ENCODE results near the gene KCNMB4. TPM values are rescaled to one million over a fixed set of nuclear protein-coding genes. Genes with fewer than 3 reads are reported as not detected.

KCNMB4 gene
- total and polyA plus RNA-seq, 7 donors: 0.69 to 6.4 (median 4.7) TPM

- no peak for DNase-seq
- 91 to 92% methylated on average over 3 of the region's 3 CpGs for WGBS, 2 donors
- no peaks in the 10 kb centered on the region for H3K36me3 ChIP-seq
- H3K4me3 ChIP-seq: no peak overlapping the region
- no peaks in the 10 kb centered on the region for H3K27me3 ChIP-seq
- intact Hi-C loops (cut with DNase I): no loop called here
- TF ChIP-seq CTCF (IDR thresholded peaks at IDR 0.05): no peak
- TF ChIP-seq POLR2A (IDR thresholded peaks at IDR 0.05): no peak
- no peak for TF ChIP-seq POLR2AphosphoS5 (IDR thresholded peaks at IDR 0.05)
- no peak for TF ChIP-seq EP300 (IDR thresholded peaks at IDR 0.05)
- no peaks in the 10 kb centered on the region for H3K9me3 ChIP-seq
- no peak overlapping the region for H3K27ac ChIP-seq
- H3K4me1 ChIP-seq: no peaks in the 10 kb centered on the region
Measured at GRCh38 chr12:70398862-70399261, 32.8 kb downstream of the KCNMB4 start.

- Histone ChIP-seq H3K27me3 (no peaks in the 10 kb centered on the region), H3K36me3 (no peaks in the 10 kb centered on the region), H3K4me1 (no peaks in the 10 kb centered on the region), H3K9me3 (no peaks in the 10 kb centered on the region), H3K27ac (no peak overlapping the region), H3K4me3 (no peak overlapping the region)
- intact Hi-C loops (cut with DNase I): no loop called here
- TF ChIP-seq POLR2AphosphoS5 (IDR thresholded peaks at IDR 0.05) (no peak), EP300 (IDR thresholded peaks at IDR 0.05) (no peak), POLR2A (IDR thresholded peaks at IDR 0.05) (no peak), CTCF (IDR thresholded peaks at IDR 0.05) (no peak)
- no peak for DNase-seq
- 35 to 76% methylated on average over 6 of the region's 6 CpGs for WGBS, 2 donors
Measured at GRCh38 chr12:70399311-70399710, 33.2 kb downstream of the KCNMB4 start.

- Histone ChIP-seq H3K27me3 (no peaks in the 10 kb centered on the region), H3K4me3 (no peak overlapping the region), H3K36me3 (no peaks in the 10 kb centered on the region), H3K27ac (no peak overlapping the region), H3K9me3 (no peaks in the 10 kb centered on the region), H3K4me1 (no peaks in the 10 kb centered on the region)
- intact Hi-C loops (cut with DNase I): no loop called here
- TF ChIP-seq POLR2A (IDR thresholded peaks at IDR 0.05): no peak
- no peak for TF ChIP-seq CTCF (IDR thresholded peaks at IDR 0.05)
- no peak for TF ChIP-seq EP300 (IDR thresholded peaks at IDR 0.05)
- no peak for TF ChIP-seq POLR2AphosphoS5 (IDR thresholded peaks at IDR 0.05)
- DNase-seq: no peak
- 21 to 77% methylated on average over 3 of the region's 3 CpGs for WGBS, 2 donors
Measured at GRCh38 chr12:70400124-70400523, 34.0 kb downstream of the KCNMB4 start.

GRCh38 chr12:70402597-70402996 is 36.5 kb downstream of the KCNMB4 start:
- intact Hi-C loops (cut with DNase I): no loop called here
- Histone ChIP-seq H3K4me1 (no peaks in the 10 kb centered on the region), H3K36me3 (no peaks in the 10 kb centered on the region), H3K27ac (no peak overlapping the region), H3K9me3 (no peaks in the 10 kb centered on the region), H3K27me3 (no peaks in the 10 kb centered on the region), H3K4me3 (no peak overlapping the region)
- TF ChIP-seq POLR2AphosphoS5 (IDR thresholded peaks at IDR 0.05) (no peak), CTCF (IDR thresholded peaks at IDR 0.05) (no peak), EP300 (IDR thresholded peaks at IDR 0.05) (no peak), POLR2A (IDR thresholded peaks at IDR 0.05) (no peak)
- no peak for DNase-seq
- WGBS, 2 donors: 91 to 94% methylated on average over 1 of the region's 1 CpG

GRCh38 chr12:70403826-70404225 is 37.7 kb downstream of the KCNMB4 start:
- TF ChIP-seq POLR2A (IDR thresholded peaks at IDR 0.05) (no peak), CTCF (IDR thresholded peaks at IDR 0.05) (no peak), EP300 (IDR thresholded peaks at IDR 0.05) (no peak), POLR2AphosphoS5 (IDR thresholded peaks at IDR 0.05) (no peak)
- no peak overlapping the region for H3K27ac ChIP-seq
- H3K36me3 ChIP-seq: no peaks in the 10 kb centered on the region
- no peaks in the 10 kb centered on the region for H3K27me3 ChIP-seq
- no peaks in the 10 kb centered on the region for H3K9me3 ChIP-seq
- intact Hi-C loops (cut with DNase I): no loop called here
- no peak for DNase-seq
- no peaks in the 10 kb centered on the region for H3K4me1 ChIP-seq
- H3K4me3 ChIP-seq: no peak overlapping the region
